Endothelial cell of umbilical vein (primary cell): ENCODE data around the gene MUC3A. TPM values are rescaled to one million over a fixed set of nuclear protein-coding genes. Genes with fewer than 3 reads are reported as not detected.

ENCODE experiments used
- BruUV-seq: library from RNA; stranded (reverse); fragments of 400-500 nt; replicated peaks from 2 replicates; lab custom pipeline; 2021; lab: Mats Ljungman, UMichigan
- CTCF ChIA-PET: fragments of 300-600, 350-600 bp; sonication (Branson Sonifier 250); formaldehyde crosslinking; loops from one replicate; lab custom pipeline; 2021; ENCODE audit warnings: antibody characterized with exemption, inconsistent platforms; lab: Charles Lee
- POLR2A ChIA-PET: fragments of 300-600, 350-600 bp; sonication (Branson Sonifier 250); formaldehyde crosslinking; loops from one replicate; lab custom pipeline; 2021; ENCODE audit warnings: antibody characterized with exemption, inconsistent platforms; lab: Charles Lee
- DNase-seq: peaks from one replicate; pipeline ENCODE4 v3.0.0-alpha.2; 2011; ENCODE audit warnings: low read depth, low spot score
- FAIRE-seq: peaks from 2 replicates; lab custom pipeline; 2011; peaks lifted over from hg19 to GRCh38; lab: Jason Lieb, UNC
- H2AFZ ChIP-seq: 2 replicates; pipeline ENCODE4 v1.6.0; 2012; ENCODE audit warnings: low read depth, low read length, control low read depth, inconsistent platforms
- H3K27ac ChIP-seq: 2 replicates; pipeline ENCODE4 v1.5.1; 2011; ENCODE audit warnings: low read depth, mild to moderate bottlenecking, control low read depth, low read length, moderate library complexity; ENCODE audit not compliant: insufficient read depth
- H3K27me3 ChIP-seq, 2 experiments: 2 replicates each; pipeline versions ENCODE4 v1.6.0 to v1.6.1; 2011; ENCODE audit warnings: low read length in 2 of 2, mixed read lengths in 1 of 2; ENCODE audit not compliant: control insufficient read depth in 2 of 2, insufficient read depth in 2 of 2
- H3K36me3 ChIP-seq, 2 experiments: 2 replicates in 1 of 2; 3 replicates in 1 of 2; pipeline ENCODE4 v1.5.1; 2011; ENCODE audit warnings: low read length in 2 of 2, mild to moderate bottlenecking in 1 of 2, moderate library complexity in 1 of 2; ENCODE audit not compliant: control insufficient read depth in 2 of 2, insufficient read depth in 2 of 2; ENCODE audit errors: extremely low read depth in 1 of 2
- H3K4me1 ChIP-seq: 3 replicates; pipeline ENCODE4 v1.5.1; 2011; ENCODE audit warnings: mild to moderate bottlenecking, low read length; ENCODE audit not compliant: control insufficient read depth, insufficient read depth; ENCODE audit errors: extremely low read depth
- H3K4me2 ChIP-seq: 2 replicates; pipeline ENCODE4 v1.6.1; 2011; ENCODE audit warnings: low read length, control low read depth, mixed read lengths; ENCODE audit not compliant: insufficient read depth
- H3K4me3 ChIP-seq, 3 experiments: fragments of 200-600 bp in 1 of 3; sonication (generic), shearing (Covaris generic) in 1 of 3; replicated peaks in 1 of 3; 2 replicates each; pipeline ENCODE4 v1.5.1; 2011 to 2016; ENCODE audit warnings: control low read depth in 3 of 3, low read length in 3 of 3, mild to moderate bottlenecking in 2 of 3, inconsistent platforms in 1 of 3, low read depth in 1 of 3, moderate library complexity in 1 of 3; ENCODE audit not compliant: insufficient read depth in 1 of 3
- H3K79me2 ChIP-seq: 2 replicates; pipeline ENCODE4 v1.6.0; 2012; ENCODE audit warnings: low read length, inconsistent platforms; ENCODE audit not compliant: control insufficient read depth, insufficient read depth
- H3K9ac ChIP-seq: replicated peaks from 2 replicates; pipeline ENCODE3; 2011; ENCODE audit warnings: low read length, control low read depth; ENCODE audit not compliant: insufficient read depth; ENCODE audit errors: extremely low read depth
- H3K9me1 ChIP-seq: replicated peaks from 3 replicates; pipeline ENCODE4 v1.6.0; 2011; ENCODE audit warnings: mild to moderate bottlenecking, low read length; ENCODE audit not compliant: control insufficient read depth, insufficient read depth; ENCODE audit errors: extremely low read depth
- H3K9me3 ChIP-seq: replicated peaks from 2 replicates; pipeline ENCODE4 v1.5.1; 2012; ENCODE audit warnings: low read length, inconsistent platforms; ENCODE audit not compliant: control insufficient read depth, insufficient read depth
- H4K20me1 ChIP-seq: replicated peaks from 2 replicates; pipeline ENCODE3; 2011; ENCODE audit warnings: mild to moderate bottlenecking, low read length; ENCODE audit not compliant: control insufficient read depth, insufficient read depth; ENCODE audit errors: extremely low read depth
- EZH2 ChIP-seq: IDR thresholded peaks from 2 replicates; pipeline ENCODE4 v1.6.1; 2012; ENCODE audit warnings: borderline replicate concordance, low read depth, mild to moderate bottlenecking, moderate library complexity, low read length, inconsistent platforms; ENCODE audit not compliant: severe bottlenecking
- FOS ChIP-seq: IDR thresholded peaks from 2 replicates; pipeline ENCODE4 v1.6.1; 2011; ENCODE audit warnings: mild to moderate bottlenecking, low read length, moderate library complexity, borderline replicate concordance; ENCODE audit not compliant: insufficient read depth
- GATA2 ChIP-seq: IDR thresholded peaks from 2 replicates; pipeline ENCODE4 v1.7.0; 2011; ENCODE audit warnings: low read depth, mild to moderate bottlenecking, moderate library complexity, mixed read lengths, low read length; ENCODE audit not compliant: insufficient read length, insufficient read depth
- JUN ChIP-seq: IDR thresholded peaks from 2 replicates; pipeline ENCODE4 v1.6.1; 2011; ENCODE audit warnings: borderline replicate concordance, low read depth; ENCODE audit not compliant: insufficient read length, insufficient read depth
- MYC ChIP-seq: IDR thresholded peaks from one replicate; pipeline ENCODE4 v1.6.1; 2011; ENCODE audit warnings: mild to moderate bottlenecking, low read depth, low read length
- POLR2A ChIP-seq: IDR thresholded peaks from 2 replicates; pipeline ENCODE4 v1.6.1; 2012; ENCODE audit warnings: low read depth, mild to moderate bottlenecking, control low read depth, low read length
- POLR2AphosphoS5 ChIP-seq: IDR thresholded peaks from 2 replicates; pipeline ENCODE4 v1.6.1; 2012; ENCODE audit warnings: low read depth, mild to moderate bottlenecking, control low read depth, low read length, moderate library complexity; ENCODE audit not compliant: insufficient read depth
- dilution Hi-C: fragments of 300-500 bp; cut with MboI; formaldehyde crosslinking; loops from one replicate; pipeline ENCODE4 v1.15.0; 2019; ENCODE audit warnings: low sequenced_read_pairs; ENCODE audit not compliant: extremely low pct_ligation_motif_present
- intact Hi-C: fragments of 100-400 bp; cut with micrococcal nuclease; formaldehyde crosslinking; loops from one replicate; pipeline ENCODE4 v1.10.0; 2022
- polyA plus RNA-seq, 4 experiments: library from polyadenylated mRNA; depleted of rRNA in 3 of 4; stranded (reverse) in 3 of 4; unstranded in 1 of 4; fragments of >200 nt; gene quantifications; 2 replicates each; pipeline versions ENCODE4 v1.2.1 to v1.2.3, GENCODE V29; 2011 to 2012; ENCODE audit warnings: missing spikeins in 1 of 4
- total RNA-seq: library from RNA; stranded (reverse); gene quantifications from 2 replicates; pipeline ENCODE4 v1.2.3, GENCODE V29; 2021
- TF ChIP-seq, protein P1 (sequence below): IDR thresholded peaks from 2 replicates; pipeline ENCODE4 v1.6.1; 2011; ENCODE audit not compliant: insufficient read depth, insufficient read length
- TF ChIP-seq, protein P2 (sequence below), 2 donors: IDR thresholded peaks; 1 replicate in 1 of 2; 2 replicates in 1 of 2; pipeline ENCODE4 v1.5.1; 2011; ENCODE audit warnings: low read length in 2 of 2, mild to moderate bottlenecking in 2 of 2, moderate library complexity in 2 of 2, control low read depth in 1 of 2, inconsistent platforms in 1 of 2, low read depth in 1 of 2; ENCODE audit not compliant: insufficient read depth in 1 of 2; ENCODE audit errors: extremely low read depth in 1 of 2

MUC3A gene
- total and polyA plus RNA-seq, 2 donors (not counting 3 experiments of a cell fraction or from before 2014, with no cell fraction given), result not detected

DNA sequence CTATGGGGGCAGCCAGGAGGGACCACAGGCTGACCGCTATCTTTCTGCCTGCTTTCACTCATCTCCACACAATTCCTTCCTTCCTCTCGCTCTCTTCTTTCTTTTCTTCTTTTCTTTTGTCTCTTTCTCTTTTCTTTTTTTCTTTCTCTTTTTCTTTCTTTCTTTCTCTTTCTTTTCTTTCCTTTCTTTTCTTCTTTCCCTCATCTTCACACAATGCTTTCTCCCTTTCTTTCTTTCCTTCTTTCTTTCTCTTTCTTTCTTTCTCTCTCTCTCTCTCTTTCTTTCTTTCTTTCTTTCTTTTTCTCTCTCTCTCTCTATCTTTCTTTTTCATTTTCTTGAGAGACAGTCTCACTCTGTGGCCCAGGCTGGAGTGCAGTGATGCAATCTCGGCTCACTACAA lies 13.2 kb downstream of the MUC3A start:
- TF ChIP-seq GATA2, result no peak
- TF ChIP-seq, protein P1, sequence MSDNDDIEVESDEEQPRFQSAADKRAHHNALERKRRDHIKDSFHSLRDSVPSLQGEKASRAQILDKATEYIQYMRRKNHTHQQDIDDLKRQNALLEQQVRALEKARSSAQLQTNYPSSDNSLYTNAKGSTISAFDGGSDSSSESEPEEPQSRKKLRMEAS, result no peak
- TF ChIP-seq EZH2, result no peak
- TF ChIP-seq, protein P2, sequence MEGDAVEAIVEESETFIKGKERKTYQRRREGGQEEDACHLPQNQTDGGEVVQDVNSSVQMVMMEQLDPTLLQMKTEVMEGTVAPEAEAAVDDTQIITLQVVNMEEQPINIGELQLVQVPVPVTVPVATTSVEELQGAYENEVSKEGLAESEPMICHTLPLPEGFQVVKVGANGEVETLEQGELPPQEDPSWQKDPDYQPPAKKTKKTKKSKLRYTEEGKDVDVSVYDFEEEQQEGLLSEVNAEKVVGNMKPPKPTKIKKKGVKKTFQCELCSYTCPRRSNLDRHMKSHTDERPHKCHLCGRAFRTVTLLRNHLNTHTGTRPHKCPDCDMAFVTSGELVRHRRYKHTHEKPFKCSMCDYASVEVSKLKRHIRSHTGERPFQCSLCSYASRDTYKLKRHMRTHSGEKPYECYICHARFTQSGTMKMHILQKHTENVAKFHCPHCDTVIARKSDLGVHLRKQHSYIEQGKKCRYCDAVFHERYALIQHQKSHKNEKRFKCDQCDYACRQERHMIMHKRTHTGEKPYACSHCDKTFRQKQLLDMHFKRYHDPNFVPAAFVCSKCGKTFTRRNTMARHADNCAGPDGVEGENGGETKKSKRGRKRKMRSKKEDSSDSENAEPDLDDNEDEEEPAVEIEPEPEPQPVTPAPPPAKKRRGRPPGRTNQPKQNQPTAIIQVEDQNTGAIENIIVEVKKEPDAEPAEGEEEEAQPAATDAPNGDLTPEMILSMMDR (IDR thresholded peaks at IDR 0.05; ENCODE audit: extremely low read depth in 1 of 2, insufficient read depth in 1 of 2, low read depth in 1 of 2, low read length in 2 of 2), result no peak
- no peak for TF ChIP-seq POLR2A
- no peak for TF ChIP-seq JUN
- TF ChIP-seq POLR2AphosphoS5, result no peak
- no peak for TF ChIP-seq MYC
- TF ChIP-seq FOS, result no peak
- Histone ChIP-seq H3K36me3 (no peaks in the 10 kb centered on the region), H3K79me2 (no peaks in the 10 kb centered on the region), H3K9me3 (no peaks in the 10 kb centered on the region), H2AFZ (no peak overlapping the region), H3K4me3 (no peak overlapping the region), H3K4me2 (no peak overlapping the region), H3K9me1 (no peaks in the 10 kb centered on the region), H3K27me3 (peaks cover 22 to 27% of the 10 kb centered on the region in 2 experiments), H3K27ac (no peak overlapping the region), H4K20me1 (no peaks in the 10 kb centered on the region), H3K9ac (no peak overlapping the region), H3K4me1 (peaks cover 2% of the 10 kb centered on the region)
- ChIA-PET CTCF (no interaction called here), POLR2A (no interaction called here)
- intact Hi-C loops (loop anchor here (10.0 kb wide), 1 partner anchor 52 kb away; no protein-coding TSS in a partner anchor), dilution Hi-C loops (no loop called here)
- DNase-seq (no peak), FAIRE-seq (no peak)
- BruUV-seq, result no TSS peak
